B cell (primary cell): Measurements from ENCODE around the gene PKP1. TPM values are rescaled to one million over a fixed set of nuclear protein-coding genes. Genes with fewer than 3 reads are reported as not detected.

Source experiments
- ATAC-seq: fragments of 200-7000 bp; cut with Tn5 transposase; one replicate; pipeline ENCODE4 v1.10.0; 2021; ENCODE audit warnings: low read depth, mild to moderate bottlenecking, moderate number of reproducible peaks, moderate library complexity
- CTCF ChIA-PET: fragments of 350-600 bp; sonication (Branson Sonifier 250); formaldehyde crosslinking; loops from one replicate; lab custom pipeline; 2021; ENCODE audit warnings: antibody characterized with exemption, inconsistent platforms; lab: Charles Lee
- POLR2A ChIA-PET: fragments of 350-600 bp; sonication (Branson Sonifier 250); formaldehyde crosslinking; loops from one replicate; lab custom pipeline; 2021; ENCODE audit warnings: antibody characterized with exemption; lab: Charles Lee
- DNase-seq: peaks from one replicate; pipeline ENCODE4 v3.0.0; 2013
- H2AFZ ChIP-seq: 2 replicates; pipeline ENCODE4 v1.6.1; 2012; ENCODE audit warnings: mild to moderate bottlenecking, low read depth, low read length; ENCODE audit not compliant: insufficient read depth, poor library complexity, severe bottlenecking
- H3K27ac ChIP-seq, 2 donors: 1 replicate in 1 of 2; 2 replicates in 1 of 2; pipeline ENCODE4 v1.5.1; 2012 to 2013; ENCODE audit warnings: low read length in 2 of 2, mild to moderate bottlenecking in 2 of 2, moderate library complexity in 1 of 2
- H3K27me3 ChIP-seq, 4 experiments: fragments of 200-600 bp in 1 of 4; sonication (generic) in 1 of 4; replicated peaks in 1 of 4; 1 replicate in 2 of 4; 2 replicates in 2 of 4; pipeline versions ENCODE4 v1.6.1 to v1.7.0; 2013 to 2016; ENCODE audit warnings: low read length in 3 of 4, mild to moderate bottlenecking in 2 of 4, mixed read lengths in 1 of 4, moderate library complexity in 1 of 4; ENCODE audit not compliant: insufficient read depth in 4 of 4, control insufficient read depth in 3 of 4; ENCODE audit errors: control extremely low read depth in 1 of 4
- H3K36me3 ChIP-seq, 2 experiments: replicated peaks in 1 of 2; 1 replicate in 1 of 2; 2 replicates in 1 of 2; pipeline versions ENCODE4 v1.6.1 to v1.7.1; 2013; ENCODE audit warnings: low read length in 1 of 2; ENCODE audit not compliant: insufficient read depth in 2 of 2, control insufficient read depth in 1 of 2; ENCODE audit errors: control extremely low read depth in 1 of 2, extremely low read depth in 1 of 2
- H3K4me1 ChIP-seq, 2 donors: fragments of 200-600 bp in 1 of 2; sonication (generic) in 1 of 2; 1 replicate in 1 of 2; 2 replicates in 1 of 2; pipeline versions ENCODE4 v1.5.1 to v1.6.1; 2013 to 2017; ENCODE audit warnings: low read length in 2 of 2; ENCODE audit not compliant: control insufficient read depth in 2 of 2, insufficient read depth in 2 of 2
- H3K4me2 ChIP-seq: replicated peaks from 2 replicates; pipeline ENCODE3; 2012; ENCODE audit warnings: mild to moderate bottlenecking, low read depth, low read length; ENCODE audit not compliant: poor library complexity, severe bottlenecking
- H3K4me3 ChIP-seq, 5 experiments: fragments of 200-600 bp in 1 of 5; sonication (generic) in 1 of 5; 1 replicate in 3 of 5; 2 replicates in 2 of 5; pipeline versions ENCODE4 v1.5.1 to v1.7.0; 2011 to 2016; ENCODE audit warnings: low read length in 4 of 5, mild to moderate bottlenecking in 4 of 5, low read depth in 2 of 5, control low read depth in 1 of 5, moderate library complexity in 1 of 5; ENCODE audit not compliant: insufficient read depth in 1 of 5; ENCODE audit errors: control extremely low read depth in 1 of 5, extremely low read depth in 1 of 5
- H3K79me2 ChIP-seq: fragments of 200-600 bp; sonication (generic); one replicate; pipeline ENCODE4 v1.6.0; 2016; ENCODE audit warnings: low read length; ENCODE audit not compliant: control insufficient read depth, insufficient read depth
- H3K9ac ChIP-seq: fragments of 200-600 bp; sonication (generic); 2 replicates; pipeline ENCODE4 v1.6.1; 2017; ENCODE audit warnings: mild to moderate bottlenecking, low read length, moderate library complexity
- H3K9me3 ChIP-seq, 3 donors: one replicate each; pipeline versions ENCODE4 v1.6.1 to v1.7.1; 2013; ENCODE audit warnings: low read length in 2 of 3; ENCODE audit not compliant: control insufficient read depth in 2 of 3, insufficient read depth in 1 of 3; ENCODE audit errors: control extremely low read depth in 1 of 3
- H4K20me1 ChIP-seq: 2 replicates; pipeline ENCODE4 v1.6.0; 2012; ENCODE audit warnings: mild to moderate bottlenecking, low read length; ENCODE audit not compliant: insufficient read depth, control insufficient read depth, poor library complexity, severe bottlenecking
- H3K27ac Mint-ChIP-seq: one replicate; pipeline ENCODE4 v1.8.0; 2021; ENCODE audit warnings: mixed read lengths
- H3K27me3 Mint-ChIP-seq: one replicate; pipeline ENCODE4 v1.8.0; 2021; ENCODE audit warnings: mixed read lengths
- H3K4me1 Mint-ChIP-seq: one replicate; pipeline ENCODE4 v1.8.0; 2021; ENCODE audit warnings: mixed read lengths
- H3K4me3 Mint-ChIP-seq: one replicate; pipeline ENCODE4 v1.8.0; 2021; ENCODE audit warnings: mixed read lengths
- H3K9me3 Mint-ChIP-seq: one replicate; pipeline ENCODE4 v1.8.0; 2022; ENCODE audit warnings: mixed read lengths; ENCODE audit not compliant: insufficient read depth
- CTCF ChIP-seq: fragments of 200-600 bp; IDR thresholded peaks from one replicate; pipeline ENCODE4 v1.8.0; 2022; ENCODE audit warnings: antibody characterized with exemption, mild to moderate bottlenecking
- EZH2 ChIP-seq: IDR thresholded peaks from 2 replicates; pipeline ENCODE4 v1.6.1; 2012; ENCODE audit warnings: borderline replicate concordance, low read depth, mild to moderate bottlenecking, moderate library complexity, low read length; ENCODE audit not compliant: insufficient read depth, poor library complexity, severe bottlenecking
- WGBS: methylation state at CpG from one replicate; pipeline ENCODE4 v1.1.5; 2013; ENCODE audit warnings: missing lambda C conversion rate; ENCODE audit not compliant: insufficient coverage; 5-methylcytosine and 5-hydroxymethylcytosine counted together
- intact Hi-C: fragments of 100-400 bp; cut with micrococcal nuclease; formaldehyde crosslinking; loops from one replicate; pipeline ENCODE4 v1.10.0; 2022
- polyA plus RNA-seq: library from polyadenylated mRNA; depleted of rRNA; stranded (reverse); fragments of >200 nt; gene quantifications from 2 replicates; pipeline ENCODE4 v1.2.3, GENCODE V29; 2012
- total RNA-seq, 2 donors: library from RNA; stranded (reverse); fragments of 120-200 nt in 1 of 2; gene quantifications; 1 replicate in 1 of 2; 2 replicates in 1 of 2; pipeline versions ENCODE4 v1.2.3 to v1.2.4, GENCODE V29; 2013 to 2022

Gene PKP1
- total and polyA plus RNA-seq, 2 donors (not counting 1 experiment from before 2014, with no cell fraction given): not detected

GRCh38 chr1:201261771-201262547 lies 21.3 kb upstream of the PKP1 start:
- Mint-ChIP-seq H3K4me3 (no peak overlapping the region), H3K27me3 (peaks cover 39% of the 10 kb centered on the region), H3K27ac (no peak overlapping the region), H3K9me3 (no peaks in the 10 kb centered on the region), H3K4me1 (no peaks in the 10 kb centered on the region)
- intact Hi-C loops: no loop called here
- DNase-seq: no peak
- no peaks in the 10 kb centered on the region for H3K4me1 ChIP-seq
- TF ChIP-seq EZH2 (no peak), CTCF (no peak)
- no peak overlapping the region for H3K27ac ChIP-seq
- WGBS: 94% methylated on average over 6 of the region's 8 CpGs
- H3K27me3 ChIP-seq: peaks cover 0 to 38% (median 2%) of the 10 kb centered on the region in 4 experiments
- ATAC-seq: no peak
- no peaks in the 10 kb centered on the region for H3K79me2 ChIP-seq
- H4K20me1 ChIP-seq: no peaks in the 10 kb centered on the region
- peaks cover 0 to 11% (median 0%) of the 10 kb centered on the region in 3 donors for H3K9me3 ChIP-seq
- CTCF ChIA-PET: no interaction called here
- no peak overlapping the region for H2AFZ ChIP-seq
- no peak overlapping the region for H3K4me2 ChIP-seq
- H3K36me3 ChIP-seq: no peaks in the 10 kb centered on the region
- no peak overlapping the region for H3K4me3 ChIP-seq
- POLR2A ChIA-PET: no interaction called here
- H3K9ac ChIP-seq: no peak overlapping the region

GRCh38 chr1:201262963-201263608 lies 20.2 kb upstream of the PKP1 start:
- Histone ChIP-seq H3K4me1 (no peaks in the 10 kb centered on the region), H3K27me3 (peaks cover 0 to 38% (median 2%) of the 10 kb centered on the region in 4 experiments), H3K4me2 (no peak overlapping the region), H3K27ac (no peak overlapping the region), H3K9me3 (peaks cover 0 to 11% (median 0%) of the 10 kb centered on the region in 3 donors), H4K20me1 (no peaks in the 10 kb centered on the region), H3K36me3 (no peaks in the 10 kb centered on the region), H3K9ac (no peak overlapping the region), H3K4me3 (no peak overlapping the region), H3K79me2 (no peaks in the 10 kb centered on the region), H2AFZ (no peak overlapping the region)
- ChIA-PET CTCF (no interaction called here), POLR2A (no interaction called here)
- WGBS: 88% methylated on average over 5 of the region's 7 CpGs
- H3K4me1 Mint-ChIP-seq: no peaks in the 10 kb centered on the region
- intact Hi-C loops: no loop called here
- H3K4me3 Mint-ChIP-seq: no peak overlapping the region
- H3K27me3 Mint-ChIP-seq: peaks cover 49% of the 10 kb centered on the region
- H3K9me3 Mint-ChIP-seq: no peaks in the 10 kb centered on the region
- no peak overlapping the region for H3K27ac Mint-ChIP-seq
- TF ChIP-seq CTCF: no peak
- no peak for TF ChIP-seq EZH2
- ATAC-seq (no peak), DNase-seq (no peak)
